Measurements from ENCODE around the gene CIPC. TPM values are rescaled to one million over a fixed set of nuclear protein-coding genes. Genes with fewer than 3 reads are reported as not detected.

The CIPC gene
- total and polyA plus RNA-seq, 2 donors (not counting 1 experiment from before 2014, with no cell fraction given), result 13.3 to 47.0 TPM

GRCh38 chr14:77068517-77069200, 29.4 kb upstream of the CIPC start:
- H3K27me3 Mint-ChIP-seq, result no peaks in the 10 kb centered on the region
- no peaks in the 10 kb centered on the region for H3K36me3 ChIP-seq (replicated peaks in 1 of 2; ENCODE audit: control extremely low read depth in 1 of 2, control insufficient read depth in 1 of 2, extremely low read depth in 1 of 2, insufficient read depth in 2 of 2, low read length in 1 of 2)
- intact Hi-C loops (cut with micrococcal nuclease), result loop anchor here (1.0 kb wide), 2 partner anchors 15 to 155 kb away; no protein-coding TSS in a partner anchor
- H3K27ac Mint-ChIP-seq, result no peak overlapping the region
- POLR2A ChIA-PET, result interaction anchor here (0.7 kb wide), 1 partner anchor 36 kb away, joined by 5 read pairs; no protein-coding TSS in a partner anchor
- H2AFZ ChIP-seq (ENCODE audit: insufficient read depth, low read depth, low read length, poor library complexity, severe bottlenecking), result no peak overlapping the region
- H3K4me2 ChIP-seq (replicated peaks; ENCODE audit: low read depth, low read length, poor library complexity, severe bottlenecking), result no peak overlapping the region
- H3K9me3 ChIP-seq (ENCODE audit: control extremely low read depth in 1 of 3, control insufficient read depth in 2 of 3, insufficient read depth in 1 of 3, low read length in 2 of 3), result no peaks in the 10 kb centered on the region
- CTCF ChIA-PET, result interaction anchor here (0.5 to 17.0 kb wide), 29 partner anchors 9 to 359 kb away, joined by 3 to 489 read pairs (median 4); partner anchors contain the start of genes IRF2BPL and ZDHHC22
- no peaks in the 10 kb centered on the region for H3K79me2 ChIP-seq (ENCODE audit: control insufficient read depth, insufficient read depth, low read length)
- H3K4me3 Mint-ChIP-seq, result no peak overlapping the region
- no peak overlapping the region for H3K9ac ChIP-seq (ENCODE audit: low read length)
- no peak overlapping the region for H3K27ac ChIP-seq (ENCODE audit: low read length in 2 of 2)
- WGBS (ENCODE audit: insufficient coverage), result 88% methylated on average over 2 of the region's 5 CpGs
- peaks cover 22 to 28% of the 10 kb centered on the region in 2 donors for H3K4me1 ChIP-seq (ENCODE audit: control insufficient read depth in 2 of 2, insufficient read depth in 2 of 2, low read length in 2 of 2)
- H3K27me3 ChIP-seq (replicated peaks in 1 of 4; ENCODE audit: control extremely low read depth in 1 of 4, control insufficient read depth in 3 of 4, insufficient read depth in 4 of 4, low read length in 3 of 4), result peaks cover 0 to 22% (median 3%) of the 10 kb centered on the region in 4 experiments
- DNase-seq (no peak), ATAC-seq (ENCODE audit: low read depth) (no peak)
- no peak overlapping the region for H3K4me3 ChIP-seq (ENCODE audit: control extremely low read depth in 1 of 5, extremely low read depth in 1 of 5, insufficient read depth in 1 of 5, low read depth in 2 of 5, low read length in 4 of 5)
- TF ChIP-seq EZH2 (IDR thresholded peaks at IDR 0.05; ENCODE audit: borderline replicate concordance, insufficient read depth, low read depth, low read length, poor library complexity, severe bottlenecking) (no peak), CTCF (IDR thresholded peaks at IDR 0.05) (peak; percentile 52)
- no peaks in the 10 kb centered on the region for H3K9me3 Mint-ChIP-seq (ENCODE audit: insufficient read depth)
- no peaks in the 10 kb centered on the region for H4K20me1 ChIP-seq (ENCODE audit: control insufficient read depth, insufficient read depth, low read length, poor library complexity, severe bottlenecking)
- peaks cover 21% of the 10 kb centered on the region for H3K4me1 Mint-ChIP-seq

- Histone ChIP-seq H3K36me3 (replicated peaks in 1 of 2; ENCODE audit: control extremely low read depth in 1 of 2, control insufficient read depth in 1 of 2, extremely low read depth in 1 of 2, insufficient read depth in 2 of 2, low read length in 1 of 2) (no peaks in the 10 kb centered on the region), H3K27me3 (replicated peaks in 1 of 4; ENCODE audit: control extremely low read depth in 1 of 4, control insufficient read depth in 3 of 4, insufficient read depth in 4 of 4, low read length in 3 of 4) (peaks cover 0 to 22% (median 4%) of the 10 kb centered on the region in 4 experiments), H3K9ac (ENCODE audit: low read length) (no peak overlapping the region), H3K4me3 (ENCODE audit: control extremely low read depth in 1 of 5, extremely low read depth in 1 of 5, insufficient read depth in 1 of 5, low read depth in 2 of 5, low read length in 4 of 5) (no peak overlapping the region), H3K27ac (ENCODE audit: low read length in 2 of 2) (no peak overlapping the region), H3K4me1 (ENCODE audit: control insufficient read depth in 2 of 2, insufficient read depth in 2 of 2, low read length in 2 of 2) (peaks cover 22 to 25% of the 10 kb centered on the region in 2 donors), H3K9me3 (ENCODE audit: control extremely low read depth in 1 of 3, control insufficient read depth in 2 of 3, insufficient read depth in 1 of 3, low read length in 2 of 3) (no peaks in the 10 kb centered on the region), H2AFZ (ENCODE audit: insufficient read depth, low read depth, low read length, poor library complexity, severe bottlenecking) (no peak overlapping the region), H3K4me2 (replicated peaks; ENCODE audit: low read depth, low read length, poor library complexity, severe bottlenecking) (no peak overlapping the region), H4K20me1 (ENCODE audit: control insufficient read depth, insufficient read depth, low read length, poor library complexity, severe bottlenecking) (no peaks in the 10 kb centered on the region), H3K79me2 (ENCODE audit: control insufficient read depth, insufficient read depth, low read length) (no peaks in the 10 kb centered on the region)
- Mint-ChIP-seq H3K4me1 (peaks cover 21% of the 10 kb centered on the region), H3K4me3 (no peak overlapping the region), H3K27me3 (no peaks in the 10 kb centered on the region), H3K9me3 (ENCODE audit: insufficient read depth) (no peaks in the 10 kb centered on the region), H3K27ac (no peak overlapping the region)
- TF ChIP-seq EZH2 (IDR thresholded peaks at IDR 0.05; ENCODE audit: borderline replicate concordance, insufficient read depth, low read depth, low read length, poor library complexity, severe bottlenecking) (no peak), CTCF (IDR thresholded peaks at IDR 0.05) (no peak)
- intact Hi-C loops (cut with micrococcal nuclease), result no loop called here
- 88% methylated on average over 7 of the region's 7 CpGs for WGBS (ENCODE audit: insufficient coverage)
- ATAC-seq (ENCODE audit: low read depth), result no peak
- CTCF ChIA-PET, result interaction anchor here (0.7 to 17.0 kb wide), 37 partner anchors 10 to 360 kb away, joined by 3 to 489 read pairs (median 10); partner anchors contain the start of gene IRF2BPL
- no peak for DNase-seq
- POLR2A ChIA-PET, result interaction anchor here (0.7 kb wide), 1 partner anchor 37 kb away, joined by 5 read pairs; no protein-coding TSS in a partner anchor
These were observed 28.5 kb upstream of the CIPC start for GRCh38 chr14:77069551-77069950.

Data from B cell (primary cell).